ENCODE measurements around the gene SIK3. TPM values are rescaled to one million over a fixed set of nuclear protein-coding genes. Genes with fewer than 3 reads are reported as not detected.

The SIK3 gene
- total RNA-seq, 1 experiment from 2014 or later: 34.4 TPM

DNA sequence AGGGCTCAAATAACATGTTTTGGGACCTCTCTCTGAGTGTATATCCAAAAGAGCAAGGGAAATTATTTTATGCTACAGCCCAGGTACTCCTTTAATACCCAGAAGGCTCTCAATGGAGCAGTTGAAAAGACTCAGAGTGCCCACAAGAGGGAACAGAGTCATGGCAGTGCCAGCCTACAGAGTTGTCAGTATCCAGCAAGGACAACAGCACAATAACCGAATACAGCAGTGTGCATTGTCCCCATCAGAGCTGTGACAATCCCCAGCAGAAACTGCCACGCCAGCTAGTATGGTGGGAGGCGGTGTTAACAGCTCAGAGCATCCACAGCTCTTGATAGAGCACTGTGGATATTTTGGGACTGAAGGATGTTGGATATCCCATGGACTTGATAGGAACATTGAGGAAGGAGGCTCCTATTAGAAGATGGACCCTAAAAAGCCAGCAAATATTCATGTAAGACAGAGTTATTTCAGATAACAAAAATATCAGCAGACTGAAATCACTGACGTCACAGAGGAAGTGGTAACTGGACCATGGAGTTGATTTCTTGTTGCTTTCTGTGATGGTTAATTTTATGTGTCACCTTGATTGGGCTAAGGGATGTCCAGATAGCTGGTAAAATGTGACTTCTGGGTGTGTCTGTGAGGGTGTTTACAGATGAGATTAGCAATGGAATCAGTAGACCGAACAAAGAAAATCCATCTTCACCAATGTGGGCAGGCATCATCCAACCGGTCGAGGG, 28.2 kb upstream of the SIK3 start (continued):
- TF ChIP-seq RORB (CRISPR knock-in tag; IDR thresholded peaks at IDR 0.05): no peak
- TF ChIP-seq ZNF317 (CRISPR knock-in tag; IDR thresholded peaks at IDR 0.05; ENCODE audit: borderline replicate concordance, low read depth): no peak

DNA sequence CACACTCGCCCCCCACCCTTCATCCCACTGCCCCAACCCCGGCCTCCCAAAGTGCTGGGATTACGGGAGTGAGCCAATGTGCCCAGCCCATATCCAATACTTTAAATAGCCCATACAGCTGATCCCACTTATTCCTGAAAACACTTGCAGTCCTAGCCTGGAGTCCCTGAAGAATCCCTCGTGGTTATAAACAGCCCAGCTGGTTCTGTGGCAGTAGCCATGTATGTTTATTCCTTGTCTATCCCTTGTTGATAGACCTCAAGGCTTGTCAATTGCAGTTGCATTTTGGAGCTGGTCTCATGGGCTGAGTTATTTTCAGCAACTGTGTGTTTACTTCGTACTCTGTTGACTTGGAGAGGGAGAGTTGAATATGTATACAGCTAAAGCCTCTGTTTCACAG, 24.3 kb upstream of the SIK3 start:
- Mint-ChIP-seq H3K27ac (no peak overlapping the region), H3K4me3 (no peak overlapping the region), H3K4me1 (no peaks in the 10 kb centered on the region), H3K27me3 (ENCODE audit: low read depth) (no peaks in the 10 kb centered on the region; the same call in 1 of the 2 replicates), H3K36me3 (no peaks in the 10 kb centered on the region), H3K9me3 (no peaks in the 10 kb centered on the region)
- TF ChIP-seq, protein P1, sequence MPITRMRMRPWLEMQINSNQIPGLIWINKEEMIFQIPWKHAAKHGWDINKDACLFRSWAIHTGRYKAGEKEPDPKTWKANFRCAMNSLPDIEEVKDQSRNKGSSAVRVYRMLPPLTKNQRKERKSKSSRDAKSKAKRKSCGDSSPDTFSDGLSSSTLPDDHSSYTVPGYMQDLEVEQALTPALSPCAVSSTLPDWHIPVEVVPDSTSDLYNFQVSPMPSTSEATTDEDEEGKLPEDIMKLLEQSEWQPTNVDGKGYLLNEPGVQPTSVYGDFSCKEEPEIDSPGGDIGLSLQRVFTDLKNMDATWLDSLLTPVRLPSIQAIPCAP (CRISPR knock-in tag; IDR thresholded peaks at IDR 0.05): no peak
- TF ChIP-seq, protein P2, sequence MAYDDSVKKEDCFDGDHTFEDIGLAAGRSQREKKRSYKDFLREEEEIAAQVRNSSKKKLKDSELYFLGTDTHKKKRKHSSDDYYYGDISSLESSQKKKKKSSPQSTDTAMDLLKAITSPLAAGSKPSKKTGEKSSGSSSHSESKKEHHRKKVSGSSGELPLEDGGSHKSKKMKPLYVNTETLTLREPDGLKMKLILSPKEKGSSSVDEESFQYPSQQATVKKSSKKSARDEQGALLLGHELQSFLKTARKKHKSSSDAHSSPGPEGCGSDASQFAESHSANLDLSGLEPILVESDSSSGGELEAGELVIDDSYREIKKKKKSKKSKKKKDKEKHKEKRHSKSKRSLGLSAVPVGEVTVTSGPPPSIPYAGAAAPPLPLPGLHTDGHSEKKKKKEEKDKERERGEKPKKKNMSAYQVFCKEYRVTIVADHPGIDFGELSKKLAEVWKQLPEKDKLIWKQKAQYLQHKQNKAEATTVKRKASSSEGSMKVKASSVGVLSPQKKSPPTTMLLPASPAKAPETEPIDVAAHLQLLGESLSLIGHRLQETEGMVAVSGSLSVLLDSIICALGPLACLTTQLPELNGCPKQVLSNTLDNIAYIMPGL (CRISPR knock-in tag; IDR thresholded peaks at IDR 0.05): no peak
- TF ChIP-seq ARID4B (CRISPR knock-in tag; IDR thresholded peaks at IDR 0.05; ENCODE audit: borderline replicate concordance) (no peak), TEAD4 (CRISPR knock-in tag; IDR thresholded peaks at IDR 0.05) (no peak), NFATC4 (CRISPR knock-in tag; IDR thresholded peaks at IDR 0.05) (no peak), ZNF671 (CRISPR knock-in tag; IDR thresholded peaks at IDR 0.05) (no peak), SMAD3 (CRISPR knock-in tag; IDR thresholded peaks at IDR 0.05; ENCODE audit: borderline replicate concordance) (no peak), HMGA2 (CRISPR knock-in tag; IDR thresholded peaks at IDR 0.05) (no peak), IRF2 (CRISPR knock-in tag; IDR thresholded peaks at IDR 0.05; ENCODE audit: borderline replicate concordance, low read depth) (no peak), FOXP4 (CRISPR knock-in tag; IDR thresholded peaks at IDR 0.05) (no peak)
- TF ChIP-seq, protein P3, sequence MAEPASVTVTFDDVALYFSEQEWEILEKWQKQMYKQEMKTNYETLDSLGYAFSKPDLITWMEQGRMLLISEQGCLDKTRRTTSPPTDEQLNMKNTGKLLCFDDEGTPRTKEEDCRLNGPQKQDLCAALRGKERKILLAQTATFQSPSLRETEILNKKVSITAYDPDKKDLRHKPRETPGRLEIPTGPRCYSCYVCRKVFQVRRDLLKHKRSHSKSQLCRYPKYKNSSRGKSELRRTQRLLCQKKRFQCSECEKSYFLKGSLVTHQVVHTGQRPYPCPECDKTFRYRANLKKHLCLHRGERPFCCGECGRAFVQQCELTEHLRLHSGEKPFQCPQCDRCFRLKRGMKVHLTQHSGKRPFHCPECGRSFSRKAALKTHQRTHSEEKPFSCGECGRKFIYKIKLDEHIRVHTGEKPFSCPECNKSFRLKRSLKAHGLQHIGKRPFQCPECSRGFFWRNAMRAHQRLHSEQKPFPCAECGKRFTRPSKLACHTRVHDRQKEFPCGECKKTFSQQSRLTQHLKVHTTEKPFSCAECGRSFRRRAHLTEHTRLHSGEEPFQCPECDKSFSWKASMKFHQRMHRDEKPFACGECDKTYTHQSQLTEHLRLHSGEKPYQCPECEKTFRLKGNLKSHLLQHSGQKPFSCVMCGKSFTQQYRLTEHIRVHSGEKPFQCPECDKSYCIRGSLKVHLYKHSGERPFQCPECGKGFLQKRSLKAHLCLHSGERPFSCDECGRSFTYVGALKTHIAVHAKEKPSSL (CRISPR knock-in tag; conservative IDR thresholded peaks at IDR 0.05): no peak
- ChIA-PET POLR2A (no interaction called here), CTCF (interaction anchor here (1.1 to 1.3 kb wide), 2 partner anchors 16 to 287 kb away, joined by 3 read pairs; no protein-coding TSS in a partner anchor)
- ATAC-seq (no peak), DNase-seq (ENCODE audit: low spot score) (no peak)

All from WTC11 (cell line).